Loucy (cell line): ENCODE data around the gene NME4.

ENCODE experiments used
- H2AFZ ChIP-seq: fragments of 200-600 bp; sonication (generic); 2 replicates; pipeline ENCODE4 v1.6.0; 2016; ENCODE audit warnings: antibody characterized with exemption, mild to moderate bottlenecking, low read length, moderate library complexity
- H3F3A ChIP-seq: fragments of 200-600 bp; 2 replicates; pipeline ENCODE4 v1.6.0; 2016; ENCODE audit warnings: antibody characterized with exemption, low read depth, mild to moderate bottlenecking
- H3K27me3 ChIP-seq: fragments of 200-600 bp; sonication (generic); 2 replicates; pipeline ENCODE4 v1.6.1; 2014; ENCODE audit warnings: low read length, mild to moderate bottlenecking; ENCODE audit not compliant: insufficient read depth, poor library complexity, severe bottlenecking
- H3K36me3 ChIP-seq: fragments of 200-600 bp; sonication (generic); 2 replicates; pipeline ENCODE4 v1.6.1; 2016; ENCODE audit warnings: low read length; ENCODE audit not compliant: insufficient read depth
- H3K4me1 ChIP-seq: fragments of 200-600 bp; sonication (generic); 2 replicates; pipeline ENCODE4 v1.5.1; 2014; ENCODE audit warnings: low read length, mild to moderate bottlenecking; ENCODE audit not compliant: insufficient read depth, poor library complexity, severe bottlenecking
- H3K4me2 ChIP-seq: fragments of 200-600 bp; sonication (generic); 2 replicates; pipeline ENCODE4 v1.6.0; 2014; ENCODE audit warnings: antibody characterized with exemption, low read length, low read depth, mild to moderate bottlenecking; ENCODE audit not compliant: poor library complexity, severe bottlenecking
- H3K4me3 ChIP-seq: fragments of 200-600 bp; sonication (generic); 2 replicates; pipeline ENCODE4 v1.5.1; 2014; ENCODE audit warnings: low read length, mild to moderate bottlenecking, mixed read lengths; ENCODE audit not compliant: poor library complexity, severe bottlenecking
- H3K79me2 ChIP-seq: fragments of 200-600 bp; sonication (generic); 2 replicates; pipeline ENCODE4 v1.6.1; 2014; ENCODE audit warnings: low read length; ENCODE audit not compliant: insufficient read depth
- H3K9ac ChIP-seq: fragments of 200-600 bp; sonication (generic); 2 replicates; pipeline ENCODE4 v1.6.0; 2014; ENCODE audit warnings: mild to moderate bottlenecking, low read depth, low read length, moderate library complexity; ENCODE audit not compliant: poor library complexity, severe bottlenecking
- H3K9me2 ChIP-seq: fragments of 200-600 bp; sonication (generic); replicated peaks from 2 replicates; pipeline ENCODE4 v1.6.1; 2016; ENCODE audit warnings: low read depth, low read length, mixed read lengths
- H3K9me3 ChIP-seq: fragments of 200-600 bp; sonication (generic); 2 replicates; pipeline ENCODE4 v1.6.1; 2014; ENCODE audit warnings: mild to moderate bottlenecking, antibody characterized with exemption, low read length, low read depth; ENCODE audit not compliant: insufficient read depth
- H4K20me1 ChIP-seq: fragments of 200-600 bp; sonication (generic); 2 replicates; pipeline ENCODE4 v1.6.0; 2014; ENCODE audit warnings: antibody characterized with exemption, low read length, mild to moderate bottlenecking; ENCODE audit not compliant: insufficient read depth, poor library complexity, severe bottlenecking
- CTCF ChIP-seq: fragments of 200-600 bp; sonication (generic); conservative IDR thresholded peaks from 2 replicates; pipeline ENCODE4 v1.5.1; 2014; ENCODE audit warnings: mild to moderate bottlenecking, antibody characterized with exemption, low read length
- EZH2phosphoT487 ChIP-seq: fragments of 200-600 bp; IDR thresholded peaks from 2 replicates; pipeline ENCODE4 v1.6.1; 2018; ENCODE audit warnings: antibody characterized with exemption, mild to moderate bottlenecking, moderate library complexity, borderline replicate concordance

NME4 gene

DNA sequence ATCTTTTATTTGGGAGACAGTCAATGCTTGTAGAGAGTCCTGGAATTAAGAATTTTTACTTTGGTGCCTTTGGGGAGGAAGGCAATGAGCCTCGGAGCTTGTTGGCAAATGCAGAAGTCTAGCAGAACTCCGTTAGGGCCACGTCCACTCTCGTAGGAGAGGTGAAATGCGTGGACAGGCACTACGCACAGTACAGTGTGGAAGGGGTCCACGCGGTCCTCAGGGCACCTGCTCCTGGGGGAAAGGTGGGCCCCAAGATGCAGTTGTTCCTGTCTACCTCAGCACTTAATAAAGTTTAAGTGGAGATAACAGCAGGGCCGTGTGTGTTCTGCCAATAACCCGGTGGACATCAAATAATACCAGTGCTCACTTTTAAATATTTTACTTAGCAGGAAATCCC lies 30.3 kb downstream of the NME4 start:
- H3K79me2 ChIP-seq, result peaks cover 21% of the 10 kb centered on the region
- H3K9ac ChIP-seq, result peak overlapping the region; percentile 70
- H2AFZ ChIP-seq, result no peak overlapping the region
- H3K9me3 ChIP-seq, result no peaks in the 10 kb centered on the region
- H3K36me3 ChIP-seq, result no peaks in the 10 kb centered on the region
- TF ChIP-seq EZH2phosphoT487, result no peak
- no peak for TF ChIP-seq CTCF
- H3K4me2 ChIP-seq, result peak overlapping the region; percentile 85
- H3K9me2 ChIP-seq, result no peaks in the 10 kb centered on the region
- no peaks in the 10 kb centered on the region for H3F3A ChIP-seq
- peak overlapping the region; percentile 73 for H3K4me3 ChIP-seq
- H3K27me3 ChIP-seq, result no peaks in the 10 kb centered on the region
- H4K20me1 ChIP-seq, result peaks cover 6% of the 10 kb centered on the region
- peaks cover 15% of the 10 kb centered on the region for H3K4me1 ChIP-seq

- Histone ChIP-seq H3K79me2 (peaks cover 21% of the 10 kb centered on the region), H3K4me2 (peak overlapping the region; percentile 85), H3K9ac (no peak overlapping the region), H3K4me3 (no peak overlapping the region), H2AFZ (no peak overlapping the region), H3K4me1 (peaks cover 15% of the 10 kb centered on the region), H3K27me3 (no peaks in the 10 kb centered on the region), H4K20me1 (peaks cover 6% of the 10 kb centered on the region), H3K9me2 (no peaks in the 10 kb centered on the region), H3F3A (no peaks in the 10 kb centered on the region), H3K9me3 (no peaks in the 10 kb centered on the region), H3K36me3 (no peaks in the 10 kb centered on the region)
- TF ChIP-seq CTCF, result no peak
These were observed 33.9 kb downstream of the NME4 start for GRCh38 chr16:430904-431303.

GRCh38 chr16:440627-441026 lies 43.6 kb downstream of the NME4 start:
- Histone ChIP-seq H3F3A (no peaks in the 10 kb centered on the region), H3K27me3 (no peaks in the 10 kb centered on the region), H3K9ac (no peak overlapping the region), H3K4me3 (no peak overlapping the region), H4K20me1 (no peaks in the 10 kb centered on the region), H3K36me3 (no peaks in the 10 kb centered on the region), H3K4me2 (no peak overlapping the region), H2AFZ (no peak overlapping the region), H3K4me1 (no peaks in the 10 kb centered on the region), H3K79me2 (no peaks in the 10 kb centered on the region; the same call in 1 of the 2 replicates), H3K9me2 (no peaks in the 10 kb centered on the region), H3K9me3 (no peaks in the 10 kb centered on the region)
- TF ChIP-seq CTCF, result no peak
- no peak for TF ChIP-seq EZH2phosphoT487
